ENCODE measurements around the gene CNTNAP2.
A peak's percentile ranks its signal among the peaks of the same experiment; 100 is the strongest.

CNTNAP2 gene

DNA sequence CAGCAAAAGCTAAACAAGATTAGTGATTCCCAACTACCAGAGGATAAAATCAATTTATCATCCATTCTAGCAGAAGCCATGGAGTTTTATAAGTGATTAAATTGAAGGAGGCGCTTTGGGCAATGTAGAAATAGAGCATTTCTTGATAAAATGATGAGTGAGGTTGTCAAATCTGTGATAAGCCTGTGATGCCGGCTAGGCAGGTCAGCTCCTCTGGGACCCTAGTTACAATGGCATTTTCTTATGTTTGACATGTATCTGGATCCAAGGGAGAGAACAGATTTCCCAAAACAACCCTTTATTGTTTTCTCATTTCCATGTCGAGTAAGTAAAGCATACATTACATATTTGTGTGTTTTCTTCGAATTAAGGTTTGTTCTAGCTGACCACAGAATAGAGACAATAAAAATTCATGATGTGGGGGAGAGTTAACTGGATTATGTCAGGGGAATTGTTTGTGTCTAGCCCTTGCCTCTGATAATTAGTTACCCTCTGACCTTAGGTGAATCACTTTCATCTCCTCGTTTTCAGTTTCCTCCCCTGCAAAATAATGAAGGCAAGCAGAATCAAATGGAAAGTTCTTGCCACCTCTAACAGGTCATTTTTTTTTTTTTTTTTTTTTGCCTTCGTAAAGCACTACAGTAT, 378.5 kb downstream of the CNTNAP2 start:
- TF ChIP-seq GATA2 (IDR thresholded peaks at IDR 0.05; ENCODE audit: low read depth, low read length): no peak
- TF ChIP-seq GATA3 (IDR thresholded peaks at IDR 0.05; ENCODE audit: low read depth, low read length): no peak

DNA sequence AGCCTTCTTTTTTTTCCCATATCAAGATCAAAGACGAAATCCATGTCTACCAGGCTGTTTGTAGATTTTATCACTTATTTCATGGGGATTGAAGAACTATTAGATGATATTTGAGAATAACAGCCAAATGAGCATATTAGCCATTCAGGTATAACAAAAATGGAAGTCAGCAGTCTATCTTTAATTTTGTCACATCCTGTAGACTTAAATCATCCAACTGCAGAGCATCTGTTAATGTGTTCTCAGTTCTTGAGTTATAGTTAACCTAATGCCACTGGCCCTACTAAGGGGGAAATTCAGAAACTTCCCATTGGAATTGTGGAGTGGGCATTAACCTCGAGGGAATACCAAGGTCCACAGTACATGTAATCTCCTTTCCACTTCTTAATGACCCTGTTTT, 380.1 kb downstream of the CNTNAP2 start:
- no peak for TF ChIP-seq GATA3 (IDR thresholded peaks at IDR 0.05; ENCODE audit: low read depth, low read length)
- TF ChIP-seq GATA2 (IDR thresholded peaks at IDR 0.05; ENCODE audit: low read depth, low read length): no peak

DNA sequence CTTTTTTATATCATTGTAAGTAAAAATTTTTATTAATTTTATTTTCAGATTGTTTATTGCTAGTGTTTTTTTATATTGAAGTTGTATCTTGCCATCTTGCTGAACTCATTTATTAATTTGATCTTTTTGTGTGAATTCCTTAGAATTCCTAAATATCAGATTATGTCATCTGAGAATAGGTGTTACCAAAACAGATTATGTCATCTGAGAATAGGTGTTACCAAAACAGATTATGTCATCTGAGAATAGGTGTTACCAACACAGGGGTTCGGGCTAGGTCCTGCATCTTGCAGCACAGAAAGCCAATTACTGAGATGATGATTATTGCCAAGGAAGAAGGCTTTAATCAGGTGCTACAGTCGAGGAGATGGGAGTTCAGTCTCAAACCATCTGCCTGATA, 383.4 kb downstream of the CNTNAP2 start:
- no peak for TF ChIP-seq GATA2 (IDR thresholded peaks at IDR 0.05; ENCODE audit: low read depth, low read length)
- no peak for TF ChIP-seq GATA3 (IDR thresholded peaks at IDR 0.05; ENCODE audit: low read depth, low read length)

DNA sequence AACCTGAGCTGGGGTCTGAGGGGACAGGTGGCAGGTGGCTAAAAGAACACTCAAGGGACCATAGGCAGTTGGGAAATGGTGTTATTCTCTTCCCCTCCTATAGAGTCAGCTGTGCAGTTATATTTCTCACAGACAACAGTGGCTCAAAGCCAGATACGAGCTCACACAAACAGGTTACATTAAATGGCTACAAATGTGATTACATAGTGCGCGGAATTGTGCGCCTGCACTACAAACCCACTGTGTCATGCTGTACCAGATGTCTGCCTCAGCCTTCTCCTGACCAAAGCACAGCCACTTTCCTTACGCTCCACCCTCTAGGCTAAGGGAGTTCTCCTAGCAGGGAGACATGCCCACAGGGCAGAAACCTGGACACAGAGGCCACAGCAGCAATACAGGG, 387.2 kb downstream of the CNTNAP2 start:
- TF ChIP-seq GATA3 (IDR thresholded peaks at IDR 0.05; ENCODE audit: low read depth, low read length) (no peak), GATA2 (IDR thresholded peaks at IDR 0.05; ENCODE audit: low read depth, low read length) (no peak)

DNA sequence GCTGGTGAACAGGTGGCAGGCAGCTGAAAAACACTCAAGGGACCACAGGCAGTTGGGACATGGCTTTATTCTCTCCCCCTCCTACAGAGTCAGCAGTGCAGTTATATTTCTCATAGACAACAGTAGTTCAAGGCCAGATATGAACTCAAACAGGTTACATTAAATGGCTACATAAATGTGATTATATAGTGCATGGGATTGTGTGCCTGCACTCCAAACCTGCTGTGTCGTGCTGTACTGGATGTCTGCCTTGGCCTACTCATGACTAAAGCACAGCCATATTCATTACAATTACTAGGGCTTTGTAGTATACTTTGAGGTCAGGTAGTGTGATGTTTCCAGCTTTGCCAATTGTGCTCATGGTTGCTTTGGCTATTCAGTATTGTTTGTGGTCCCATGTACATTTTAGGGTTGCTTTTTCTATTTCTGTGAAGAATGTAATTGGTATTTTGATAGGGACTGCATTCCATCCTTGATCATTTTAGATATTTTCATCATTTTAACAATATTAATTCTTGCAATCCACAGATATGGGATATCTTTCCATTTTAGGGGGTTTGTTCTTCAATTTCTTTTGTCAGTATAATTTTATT, 393.6 kb downstream of the CNTNAP2 start:
- no peak for TF ChIP-seq GATA3 (IDR thresholded peaks at IDR 0.05; ENCODE audit: low read depth, low read length)
- TF ChIP-seq GATA2 (IDR thresholded peaks at IDR 0.05; ENCODE audit: low read depth, low read length): no peak

DNA sequence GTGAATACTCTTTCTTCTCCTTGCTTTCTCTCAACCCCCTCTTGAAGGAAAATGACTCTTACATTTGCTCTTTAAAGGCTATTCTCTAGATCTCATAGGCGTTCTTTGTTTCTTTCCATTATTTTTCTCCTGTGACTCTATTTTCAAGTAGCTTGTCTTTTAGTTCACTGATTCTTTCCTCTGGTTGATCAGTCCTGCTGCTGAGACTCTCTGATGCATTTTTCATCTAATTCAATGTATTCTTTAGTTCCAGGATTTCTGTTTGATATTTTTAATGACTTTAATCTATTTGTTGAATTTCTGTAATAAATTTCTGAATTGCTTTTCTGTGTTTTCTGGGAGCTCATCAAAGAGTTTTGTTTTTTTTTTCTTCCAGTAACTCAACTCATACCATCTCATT, 397.7 kb downstream of the CNTNAP2 start:
- TF ChIP-seq GATA3 (IDR thresholded peaks at IDR 0.05; ENCODE audit: low read depth, low read length): no peak
- no peak for TF ChIP-seq GATA2 (IDR thresholded peaks at IDR 0.05; ENCODE audit: low read depth, low read length)

DNA sequence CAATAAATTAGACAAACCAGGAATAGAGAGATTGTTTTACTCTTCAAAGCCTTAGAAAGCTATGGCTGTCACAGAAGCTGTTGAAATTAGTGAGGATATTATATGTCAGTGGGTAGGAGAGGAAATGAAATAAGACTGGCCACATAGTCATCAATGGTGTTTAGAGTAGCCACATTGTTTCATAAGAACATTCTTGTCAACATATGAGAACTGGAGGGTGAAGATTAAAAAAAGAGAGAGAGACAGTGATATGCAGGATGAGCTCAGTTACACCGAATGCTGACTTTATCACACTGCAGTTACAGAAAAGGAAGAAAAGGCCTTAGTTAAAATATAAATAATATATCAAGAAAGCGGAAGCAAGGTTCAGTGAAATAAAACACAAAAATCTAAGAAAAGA, 412.0 kb downstream of the CNTNAP2 start:
- TF ChIP-seq GATA2 (IDR thresholded peaks at IDR 0.05; ENCODE audit: low read depth, low read length) (no peak), GATA3 (IDR thresholded peaks at IDR 0.05; ENCODE audit: low read depth, low read length) (no peak)

DNA sequence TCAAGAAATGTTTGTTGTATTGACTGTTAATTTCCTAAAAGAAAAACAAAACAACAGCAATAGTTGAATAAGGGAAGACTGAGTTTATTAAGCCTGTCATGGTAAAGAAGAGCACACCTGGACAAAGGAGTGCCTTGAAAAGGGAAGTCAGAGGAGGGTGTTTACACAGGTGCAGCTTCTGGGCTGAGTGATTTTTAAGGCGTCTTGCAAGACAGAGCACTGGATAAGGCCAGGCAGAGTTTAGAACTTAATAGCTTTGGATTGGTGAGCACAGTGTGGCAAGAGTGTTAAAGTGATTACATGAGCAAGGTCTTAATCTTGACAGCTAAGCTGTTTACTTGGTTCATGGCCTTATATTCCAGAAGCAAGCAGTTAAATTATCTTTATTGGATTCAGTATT, 423.2 kb downstream of the CNTNAP2 start:
- TF ChIP-seq GATA3 (IDR thresholded peaks at IDR 0.05; ENCODE audit: low read depth, low read length) (no peak), GATA2 (IDR thresholded peaks at IDR 0.05; ENCODE audit: low read depth, low read length) (no peak)

DNA sequence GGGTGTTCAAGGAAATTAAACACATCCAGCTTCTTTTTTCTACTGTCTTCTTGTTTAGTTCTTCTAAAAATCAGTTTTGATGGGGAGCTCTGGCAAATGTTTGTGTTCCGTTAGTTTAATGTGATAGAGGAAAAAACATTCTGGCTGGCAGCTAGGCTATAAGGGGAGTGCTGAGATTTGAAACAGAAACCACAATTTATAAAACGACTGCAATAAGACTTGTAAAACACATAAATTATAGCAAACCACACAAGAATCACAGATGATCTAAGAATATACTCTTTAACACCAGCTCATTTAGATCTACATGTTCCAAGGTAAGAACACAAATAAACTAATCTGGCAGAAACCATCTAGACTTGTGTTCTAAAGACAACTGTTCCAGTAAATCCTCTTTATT, 425.5 kb downstream of the CNTNAP2 start:
- TF ChIP-seq GATA2 (IDR thresholded peaks at IDR 0.05; ENCODE audit: low read depth, low read length) (no peak), GATA3 (IDR thresholded peaks at IDR 0.05; ENCODE audit: low read depth, low read length) (no peak)

DNA sequence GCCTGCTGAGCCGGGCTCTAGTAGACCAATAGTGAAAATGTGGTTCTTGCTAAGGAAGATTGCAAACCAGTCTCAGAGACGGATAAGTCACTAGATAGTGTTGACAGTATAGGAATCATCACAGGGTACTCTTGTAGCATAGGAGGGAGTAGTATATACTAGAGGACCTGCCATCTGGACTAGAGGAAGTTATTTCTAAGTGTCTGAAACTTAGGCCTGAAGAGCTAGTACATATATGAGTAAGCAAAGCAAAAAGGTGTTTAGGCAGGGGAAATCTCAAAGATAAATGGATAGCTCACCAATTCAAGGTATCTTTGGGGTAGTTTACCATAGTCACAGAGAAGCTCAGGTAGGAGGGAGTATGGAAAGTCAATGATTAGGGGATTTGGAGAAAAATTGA, 428.1 kb downstream of the CNTNAP2 start:
- no peak for TF ChIP-seq GATA3 (IDR thresholded peaks at IDR 0.05; ENCODE audit: low read depth, low read length)
- TF ChIP-seq GATA2 (IDR thresholded peaks at IDR 0.05; ENCODE audit: low read depth, low read length): no peak

DNA sequence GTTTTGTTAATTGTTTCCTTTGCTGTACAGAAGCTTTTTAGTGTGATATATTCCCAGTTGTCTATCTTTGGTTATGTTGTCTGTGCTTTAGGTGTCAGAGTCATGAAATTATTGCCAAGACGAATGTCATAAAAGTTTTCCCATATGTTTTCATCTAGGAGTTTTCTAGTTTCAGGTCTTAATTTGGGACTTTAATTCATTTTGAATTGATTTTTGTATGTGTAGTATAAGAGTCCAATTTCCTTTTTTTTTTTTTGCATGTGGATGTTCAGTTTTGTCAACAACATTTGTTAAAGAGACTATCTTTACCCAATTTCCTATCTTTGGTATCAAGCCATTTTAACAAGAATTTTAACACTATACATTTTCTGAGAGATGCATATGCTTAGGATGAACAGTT, 432.2 kb downstream of the CNTNAP2 start:
- TF ChIP-seq GATA2 (IDR thresholded peaks at IDR 0.05; ENCODE audit: low read depth, low read length) (no peak), GATA3 (IDR thresholded peaks at IDR 0.05; ENCODE audit: low read depth, low read length) (no peak)

DNA sequence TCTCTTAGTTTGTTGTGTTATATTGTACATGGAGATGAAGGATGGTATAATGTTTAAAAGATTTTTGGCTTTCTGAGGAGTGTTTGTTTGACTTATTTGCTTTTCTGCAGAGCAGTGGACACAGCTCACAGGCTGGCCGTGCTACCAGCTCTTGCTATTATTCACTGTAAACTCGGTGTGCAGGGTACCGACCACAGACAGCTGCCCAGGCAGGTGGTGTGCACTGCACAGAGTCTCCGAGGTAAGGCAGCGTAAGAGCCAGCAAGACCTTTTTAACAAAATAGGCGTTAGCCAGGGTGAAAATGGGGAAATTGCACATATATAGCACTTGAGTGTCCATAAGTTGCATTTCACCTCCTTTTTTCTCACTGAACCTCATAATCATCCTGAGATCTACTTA, 438.0 kb downstream of the CNTNAP2 start:
- no peak for TF ChIP-seq GATA2 (IDR thresholded peaks at IDR 0.05; ENCODE audit: low read depth, low read length)
- no peak for TF ChIP-seq GATA3 (IDR thresholded peaks at IDR 0.05; ENCODE audit: low read depth, low read length)

DNA sequence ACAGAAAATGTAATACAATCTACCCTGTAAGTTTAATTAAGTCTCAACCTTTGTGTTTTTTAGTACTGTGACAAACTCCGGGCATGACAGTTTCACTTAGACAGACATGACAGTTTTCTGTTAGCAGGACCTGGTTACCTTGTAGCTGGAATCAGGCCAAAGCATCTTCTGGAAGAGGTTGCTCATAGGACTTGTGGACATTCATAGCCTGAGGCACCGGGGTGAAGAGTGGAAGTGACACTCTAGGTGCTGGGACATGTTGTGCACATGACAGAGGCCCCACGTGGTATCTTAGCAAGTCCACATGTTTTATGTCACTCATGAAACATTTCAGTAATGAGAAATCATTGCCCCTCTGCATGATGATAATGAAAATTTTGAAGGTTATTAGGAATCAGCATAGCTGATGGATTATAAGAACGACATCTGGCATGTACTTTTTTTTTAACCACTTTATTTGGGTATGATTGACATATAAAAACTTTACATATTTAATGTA, 441.4 kb downstream of the CNTNAP2 start:
- no peak for TF ChIP-seq GATA2 (IDR thresholded peaks at IDR 0.05; ENCODE audit: low read depth, low read length)
- no peak for TF ChIP-seq GATA3 (IDR thresholded peaks at IDR 0.05; ENCODE audit: low read depth, low read length)

DNA sequence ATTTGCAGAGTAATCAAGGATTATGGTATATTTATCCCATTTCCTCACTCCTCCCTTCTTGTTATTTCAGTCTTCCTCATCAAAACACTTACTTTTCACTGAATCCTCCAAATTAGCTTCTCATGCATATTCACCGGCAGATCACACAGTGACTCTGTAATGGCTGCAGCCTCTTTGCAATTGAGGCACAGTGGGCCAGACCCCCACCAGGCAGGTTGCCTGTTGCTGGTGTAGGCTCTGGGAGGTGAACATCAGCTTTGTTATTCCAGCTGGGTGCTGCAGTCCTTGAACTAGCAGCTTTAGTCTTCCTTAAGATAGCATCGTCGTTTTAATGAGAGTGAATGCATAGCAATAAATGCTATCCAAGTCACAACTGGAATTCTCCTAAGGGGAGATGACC, 449.3 kb downstream of the CNTNAP2 start:
- TF ChIP-seq GATA3 (IDR thresholded peaks at IDR 0.05; ENCODE audit: low read depth, low read length) (no peak), GATA2 (IDR thresholded peaks at IDR 0.05; ENCODE audit: low read depth, low read length) (no peak)

DNA sequence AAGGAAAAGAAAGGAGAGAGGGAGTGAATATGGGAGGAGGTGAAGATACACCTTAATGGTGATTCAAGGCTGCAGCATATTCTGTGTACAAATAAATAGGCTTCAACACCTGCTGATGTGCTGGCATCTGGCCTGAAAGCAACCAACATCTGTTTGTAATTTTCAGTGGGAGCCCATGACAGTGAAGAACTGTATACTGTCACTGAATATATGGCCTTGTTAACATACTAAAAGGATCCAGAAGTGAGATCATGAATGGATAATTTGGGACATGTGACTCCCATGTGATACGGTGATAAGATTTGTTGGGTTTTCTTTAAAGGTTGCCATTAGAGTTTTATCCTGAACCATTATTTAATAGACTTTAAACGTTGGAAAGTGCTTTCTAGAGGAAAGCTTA, 459.3 kb downstream of the CNTNAP2 start:
- TF ChIP-seq GATA3 (IDR thresholded peaks at IDR 0.05; ENCODE audit: low read depth, low read length): peak; percentile 97
- TF ChIP-seq GATA2 (IDR thresholded peaks at IDR 0.05; ENCODE audit: low read depth, low read length): peak; percentile 85
